Neutrophil (primary cell): ENCODE measurements around the gene ZNF133.
"Not testable (repeated sequence)": the region's sequence is repeated elsewhere in the genome, so short reads cannot be mapped to it uniquely, and the experiment has no call there.

Experiments
- H3K27ac ChIP-seq: fragments of 200-600 bp; sonication (generic); 2 replicates; pipeline ENCODE4 v1.5.1; 2016; ENCODE audit warnings: mild to moderate bottlenecking, moderate library complexity
- H3K27me3 ChIP-seq: fragments of 200-600 bp; sonication (generic); 2 replicates; pipeline ENCODE4 v1.6.0; 2016; ENCODE audit warnings: mild to moderate bottlenecking
- H3K36me3 ChIP-seq: fragments of 200-600 bp; sonication (generic); 2 replicates; pipeline ENCODE4 v1.5.1; 2017
- H3K4me1 ChIP-seq, 2 experiments: fragments of 200-600 bp in 1 of 2; sonication (generic) in 1 of 2; 1 replicate in 1 of 2; 2 replicates in 1 of 2; pipeline versions ENCODE4 v1.5.1 to v1.6.1; 2013 to 2016; ENCODE audit warnings: low read depth in 1 of 2, low read length in 1 of 2, mild to moderate bottlenecking in 1 of 2, moderate library complexity in 1 of 2; ENCODE audit not compliant: control insufficient read depth in 1 of 2, insufficient read depth in 1 of 2
- H3K4me3 ChIP-seq, 2 experiments: fragments of 200-600 bp in 1 of 2; sonication (generic) in 1 of 2; 1 replicate in 1 of 2; 2 replicates in 1 of 2; pipeline ENCODE4 v1.5.1; 2013 to 2016; ENCODE audit warnings: low read depth in 1 of 2, low read length in 1 of 2, mild to moderate bottlenecking in 1 of 2, moderate library complexity in 1 of 2
- H3K9me3 ChIP-seq: fragments of 200-600 bp; sonication (generic); 2 replicates; pipeline ENCODE4 v1.5.1; 2016
- TF ChIP-seq, protein P1 (sequence below): fragments of 200-600 bp; sonication (generic); IDR thresholded peaks from 2 replicates; pipeline ENCODE4 v1.5.1; 2016; ENCODE audit warnings: antibody characterized with exemption

ZNF133 gene

DNA sequence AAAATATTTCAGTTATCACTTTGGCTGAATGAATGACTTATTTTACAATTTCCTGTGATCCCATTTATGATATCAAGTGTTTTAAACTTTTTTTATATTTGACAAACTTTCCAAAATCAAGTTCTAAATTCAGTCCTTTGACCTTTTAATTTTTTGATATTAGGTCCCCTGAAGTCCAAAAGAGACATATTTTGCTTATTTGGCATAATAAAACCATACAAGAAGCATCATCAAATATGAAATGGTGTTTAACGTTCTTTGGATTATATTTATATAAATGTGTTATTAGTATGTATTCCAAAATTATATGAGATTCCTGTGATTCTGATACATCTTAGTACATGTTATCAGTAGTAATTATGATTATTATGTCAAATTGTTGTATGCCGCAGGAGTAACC, 38.7 kb downstream of the ZNF133 start:
- Histone ChIP-seq H3K27me3 (no peaks in the 10 kb centered on the region), H3K9me3 (no peaks in the 10 kb centered on the region), H3K4me3 (no peak overlapping the region), H3K4me1 (no peaks in the 10 kb centered on the region), H3K27ac (no peak overlapping the region), H3K36me3 (no peaks in the 10 kb centered on the region)
- TF ChIP-seq, protein P1, sequence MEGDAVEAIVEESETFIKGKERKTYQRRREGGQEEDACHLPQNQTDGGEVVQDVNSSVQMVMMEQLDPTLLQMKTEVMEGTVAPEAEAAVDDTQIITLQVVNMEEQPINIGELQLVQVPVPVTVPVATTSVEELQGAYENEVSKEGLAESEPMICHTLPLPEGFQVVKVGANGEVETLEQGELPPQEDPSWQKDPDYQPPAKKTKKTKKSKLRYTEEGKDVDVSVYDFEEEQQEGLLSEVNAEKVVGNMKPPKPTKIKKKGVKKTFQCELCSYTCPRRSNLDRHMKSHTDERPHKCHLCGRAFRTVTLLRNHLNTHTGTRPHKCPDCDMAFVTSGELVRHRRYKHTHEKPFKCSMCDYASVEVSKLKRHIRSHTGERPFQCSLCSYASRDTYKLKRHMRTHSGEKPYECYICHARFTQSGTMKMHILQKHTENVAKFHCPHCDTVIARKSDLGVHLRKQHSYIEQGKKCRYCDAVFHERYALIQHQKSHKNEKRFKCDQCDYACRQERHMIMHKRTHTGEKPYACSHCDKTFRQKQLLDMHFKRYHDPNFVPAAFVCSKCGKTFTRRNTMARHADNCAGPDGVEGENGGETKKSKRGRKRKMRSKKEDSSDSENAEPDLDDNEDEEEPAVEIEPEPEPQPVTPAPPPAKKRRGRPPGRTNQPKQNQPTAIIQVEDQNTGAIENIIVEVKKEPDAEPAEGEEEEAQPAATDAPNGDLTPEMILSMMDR: no peak

DNA sequence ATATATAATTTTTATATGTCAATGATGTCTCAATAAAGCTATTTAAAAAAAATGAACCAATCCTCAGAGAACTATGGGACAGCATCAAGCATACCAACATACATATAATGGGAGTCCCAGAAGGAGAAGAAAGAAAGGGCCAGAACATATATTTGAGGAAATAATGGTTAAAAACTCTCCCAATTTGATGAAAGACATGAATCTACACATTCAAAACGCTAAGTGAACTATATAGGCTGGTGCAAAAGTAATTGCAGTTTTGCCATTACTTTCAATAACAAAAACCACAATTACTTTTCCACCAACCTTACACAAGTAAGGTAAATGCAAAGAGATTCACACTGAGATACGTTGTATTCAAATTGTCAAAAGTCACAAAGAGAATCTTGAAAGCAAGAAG, 43.4 kb downstream of the ZNF133 start:
- H3K36me3 ChIP-seq: no peaks in the 10 kb centered on the region
- TF ChIP-seq, protein P1: no peak
- H3K27ac ChIP-seq: no peak overlapping the region
- no peaks in the 10 kb centered on the region for H3K4me1 ChIP-seq
- H3K4me3 ChIP-seq: no peak overlapping the region
- no peaks in the 10 kb centered on the region for H3K9me3 ChIP-seq
- no peaks in the 10 kb centered on the region for H3K27me3 ChIP-seq

DNA sequence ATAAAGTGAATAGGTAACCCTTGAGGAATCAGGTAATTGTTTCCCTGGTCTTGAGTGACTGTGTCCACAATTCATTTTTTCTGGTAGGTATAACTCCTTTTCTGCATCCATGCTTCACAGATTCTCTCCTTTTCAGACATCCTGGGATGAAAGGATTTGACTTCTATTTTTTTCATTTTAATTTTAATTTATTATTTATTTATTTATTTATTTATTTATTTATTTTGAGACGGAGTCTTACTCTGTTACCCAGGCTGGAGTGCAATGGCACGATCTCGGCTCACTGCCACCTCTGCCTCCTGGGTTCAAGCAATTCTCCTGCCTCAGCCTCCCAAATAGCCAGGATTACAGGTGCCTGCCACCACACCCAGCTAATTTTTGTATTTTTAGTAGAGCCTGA, 61.4 kb downstream of the ZNF133 start:
- H3K4me1 ChIP-seq, H3K9me3 ChIP-seq, H3K4me3 ChIP-seq, H3K36me3 ChIP-seq, H3K27me3 ChIP-seq, H3K27ac ChIP-seq: not testable (repeated sequence)

DNA sequence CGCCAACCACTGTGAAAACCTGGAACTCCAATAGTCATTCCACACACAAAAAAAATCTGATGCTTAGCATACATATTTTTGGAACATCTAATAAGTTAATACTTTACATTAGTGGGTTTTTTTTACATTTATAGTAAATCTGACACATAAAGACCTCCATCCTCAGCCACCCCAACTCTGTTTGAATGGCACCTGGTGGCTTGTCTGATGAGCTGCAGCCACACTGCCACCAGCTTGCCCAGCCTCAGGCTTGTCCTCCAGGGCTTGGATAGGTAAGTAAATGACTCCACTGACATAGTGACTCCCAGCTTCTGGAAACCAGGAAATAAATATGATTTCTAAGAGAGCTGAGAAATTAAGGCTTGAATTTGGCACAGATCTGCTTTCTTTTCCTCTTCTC, 71.5 kb downstream of the ZNF133 start:
- TF ChIP-seq, protein P1: no peak
- Histone ChIP-seq H3K4me3 (no peak overlapping the region), H3K9me3 (no peaks in the 10 kb centered on the region), H3K4me1 (no peaks in the 10 kb centered on the region), H3K36me3 (no peaks in the 10 kb centered on the region), H3K27ac (no peak overlapping the region), H3K27me3 (no peaks in the 10 kb centered on the region)

DNA sequence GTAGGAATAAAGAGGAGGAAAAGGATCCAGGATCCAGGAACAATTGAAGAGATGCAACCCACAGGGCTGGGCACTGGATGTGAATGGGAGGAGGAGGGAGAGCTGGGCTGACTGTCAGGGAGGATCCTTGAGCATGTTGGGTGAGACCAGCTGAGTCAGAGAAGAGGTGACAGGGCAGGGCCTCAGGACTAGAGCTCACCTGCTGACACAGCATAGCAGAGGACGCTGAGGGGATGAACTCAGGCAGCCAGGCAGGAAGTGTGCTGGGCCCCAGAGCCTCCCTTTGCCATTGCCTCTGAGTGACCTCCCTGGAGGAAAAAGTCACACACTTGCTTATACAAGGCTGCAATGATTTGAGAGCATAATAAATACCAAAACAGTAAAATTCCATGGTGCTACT, 72.3 kb downstream of the ZNF133 start:
- Histone ChIP-seq H3K9me3 (no peaks in the 10 kb centered on the region), H3K4me3 (no peak overlapping the region), H3K36me3 (no peaks in the 10 kb centered on the region), H3K4me1 (no peaks in the 10 kb centered on the region), H3K27me3 (no peaks in the 10 kb centered on the region), H3K27ac (no peak overlapping the region)
- TF ChIP-seq, protein P1: no peak

DNA sequence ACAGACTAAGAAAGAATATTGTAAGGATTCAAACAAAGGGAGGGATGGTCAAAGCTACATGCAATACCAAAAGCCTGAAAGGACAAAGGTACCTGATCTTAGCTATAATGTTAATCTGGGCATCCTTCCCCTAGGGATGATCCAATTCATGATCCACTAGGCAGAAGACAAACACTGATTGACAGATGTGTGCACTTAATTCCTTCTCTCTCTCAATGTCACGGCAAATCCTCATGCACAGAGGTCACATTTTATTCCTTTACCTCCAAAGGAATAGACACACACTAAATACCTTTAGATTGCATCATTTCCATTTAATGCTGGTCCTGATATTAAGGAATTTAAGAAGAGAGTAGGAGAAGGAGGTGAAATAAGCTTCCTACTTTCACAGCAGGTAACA, 73.4 kb downstream of the ZNF133 start:
- Histone ChIP-seq H3K27me3 (no peaks in the 10 kb centered on the region), H3K4me3 (no peak overlapping the region), H3K4me1 (no peaks in the 10 kb centered on the region), H3K9me3 (no peaks in the 10 kb centered on the region), H3K27ac (no peak overlapping the region), H3K36me3 (no peaks in the 10 kb centered on the region)
- TF ChIP-seq, protein P1: no peak
